Esophagus squamous epithelium (tissue), 5 donors: ENCODE results near the gene NMUR1. TPM values are rescaled to one million over a fixed set of nuclear protein-coding genes. Genes with fewer than 3 reads are reported as not detected.
A peak's percentile ranks its signal among the peaks of the same experiment; 100 is the strongest.

Source experiments
- DNase-seq: peaks from one replicate; lab custom pipeline; 2025; lab: John Stamatoyannopoulos, UW
- H3K27ac ChIP-seq, 4 donors: fragments of 200-600 bp; sonication (generic); one replicate each; pipeline ENCODE4 v1.5.1; 2016 to 2019; ENCODE audit warnings: mild to moderate bottlenecking in 1 of 4
- H3K27me3 ChIP-seq, 4 donors: fragments of 200-600 bp; sonication (generic); 1 replicate in 3 of 4; 2 replicates in 1 of 4; pipeline versions ENCODE4 v1.5.1 to v1.6.0; 2017 to 2021; ENCODE audit warnings: antibody characterized with exemption in 1 of 4
- H3K36me3 ChIP-seq, 3 donors: fragments of 200-600 bp; sonication (generic); one replicate each; pipeline ENCODE4 v1.5.1; 2016 to 2019
- H3K4me1 ChIP-seq, 3 donors: fragments of 200-600 bp; sonication (generic); one replicate each; pipeline ENCODE4 v1.5.1; 2017 to 2019
- H3K4me3 ChIP-seq, 4 donors: fragments of 200-600 bp; sonication (generic); 1 replicate in 3 of 4; 2 replicates in 1 of 4; pipeline ENCODE4 v1.5.1; 2016 to 2019; ENCODE audit warnings: mild to moderate bottlenecking in 2 of 4, moderate library complexity in 1 of 4
- H3K9me3 ChIP-seq, 3 donors: fragments of 200-600 bp; sonication (generic); one replicate each; pipeline ENCODE4 v1.5.1; 2016 to 2019
- CTCF ChIP-seq, 6 experiments: fragments of 450-650 bp in 4 of 6; fragments of 200-600 bp in 2 of 6; sonication (generic) in 2 of 6; IDR thresholded peaks; one replicate each; pipeline ENCODE4 v1.5.1; 2016 to 2019; ENCODE audit warnings: antibody characterized with exemption in 6 of 6, mild to moderate bottlenecking in 4 of 6, moderate library complexity in 4 of 6
- POLR2A ChIP-seq, 4 donors: fragments of 450-650 bp; IDR thresholded peaks; one replicate each; pipeline ENCODE4 v1.6.1; 2017; ENCODE audit warnings: antibody characterized with exemption in 4 of 4, mild to moderate bottlenecking in 4 of 4, moderate library complexity in 3 of 4
- WGBS, 2 donors: methylation state at CpG; one replicate each; pipeline ENCODE4 v1.1.5; 2018; 5-methylcytosine and 5-hydroxymethylcytosine counted together
- intact Hi-C: fragments of 100-400 bp; cut with DNase I; formaldehyde crosslinking; loops from one replicate; pipeline ENCODE4 v1.15.0; 2022
- total RNA-seq, 4 donors: library from RNA; depleted of rRNA; stranded (reverse); fragments of >200 nt; gene quantifications; one replicate each; pipeline ENCODE4 v1.1.0, GENCODE V29; 2016
- donor health status: DM: yes; HTN: yes; CAD: no.

NMUR1 gene
- total RNA-seq, 4 donors from 2014 or later: 0.15 to 1.5 TPM; not detected in 2

GRCh38 chr2:231526341-231527090, 3.7 kb downstream of the NMUR1 start:
- no peak for DNase-seq
- Histone ChIP-seq H3K4me3 (no peak overlapping the region), H3K36me3 (no peaks in the 10 kb centered on the region), H3K27ac (no peak overlapping the region), H3K4me1 (peaks cover 5 to 32% (median 14%) of the 10 kb centered on the region in 3 donors), H3K9me3 (no peaks in the 10 kb centered on the region), H3K27me3 (peaks cover 0 to 37% (median 0%) of the 10 kb centered on the region in 4 donors)
- TF ChIP-seq POLR2A (IDR thresholded peaks at IDR 0.05) (no peak), CTCF (IDR thresholded peaks at IDR 0.05) (no peak)
- intact Hi-C loops: no loop called here
- 67 to 88% methylated on average over 1 to 3 of the region's 16 CpGs for WGBS, 2 donors

GRCh38 chr2:231525248-231526163, 4.7 kb downstream of the NMUR1 start:
- Histone ChIP-seq H3K27me3 (peaks cover 0 to 27% (median 0%) of the 10 kb centered on the region in 4 donors), H3K9me3 (no peaks in the 10 kb centered on the region), H3K27ac (no peak overlapping the region), H3K4me3 (no peak overlapping the region), H3K4me1 (peaks cover 5 to 25% (median 10%) of the 10 kb centered on the region in 3 donors), H3K36me3 (no peaks in the 10 kb centered on the region)
- intact Hi-C loops: no loop called here
- TF ChIP-seq POLR2A (IDR thresholded peaks at IDR 0.05) (no peak), CTCF (IDR thresholded peaks at IDR 0.05) (no peak)
- 89 to 95% methylated on average over 19 of the region's 24 CpGs for WGBS, 2 donors
- no peak for DNase-seq

GRCh38 chr2:231524477-231525247, 5.6 kb downstream of the NMUR1 start:
- intact Hi-C loops: no loop called here
- Histone ChIP-seq H3K27ac (no peak overlapping the region), H3K4me1 (peaks cover 0 to 24% (median 6%) of the 10 kb centered on the region in 3 donors), H3K27me3 (peaks cover 0 to 18% (median 0%) of the 10 kb centered on the region in 4 donors), H3K9me3 (no peaks in the 10 kb centered on the region), H3K36me3 (no peaks in the 10 kb centered on the region), H3K4me3 (no peak overlapping the region)
- no peak for DNase-seq
- TF ChIP-seq CTCF (IDR thresholded peaks at IDR 0.05) (no peak), POLR2A (IDR thresholded peaks at IDR 0.05) (no peak)
- 74% methylated on average over 4 to 7 of the region's 16 CpGs for WGBS, 2 donors

- no peak for TF ChIP-seq CTCF (IDR thresholded peaks at IDR 0.05)
- no peak for TF ChIP-seq POLR2A (IDR thresholded peaks at IDR 0.05)
- H3K27ac ChIP-seq: peak overlapping the region in 2 of 4 donors; percentile 13 to 21
- intact Hi-C loops: no loop called here
Observed at GRCh38 chr2:231523451-231524285, 6.6 kb downstream of the NMUR1 start.

More at GRCh38 chr2:231523451-231524285, 6.6 kb downstream of the NMUR1 start:
- peaks cover 0 to 24% (median 6%) of the 10 kb centered on the region in 3 donors for H3K4me1 ChIP-seq
- H3K27me3 ChIP-seq: peaks cover 0 to 8% (median 0%) of the 10 kb centered on the region in 4 donors
- WGBS, 2 donors: 43 to 45% methylated on average over 6 to 8 of the region's 11 CpGs
- no peak overlapping the region for H3K4me3 ChIP-seq
- no peaks in the 10 kb centered on the region for H3K9me3 ChIP-seq
- no peak for DNase-seq
- H3K36me3 ChIP-seq: no peaks in the 10 kb centered on the region
